Activated effector memory CD4-positive, alpha-beta T cell treated with Interleukin-2 at 50 U/mL for 16 hours (primary cell): ENCODE measurements around the gene SLC25A20.
"Not testable (repeated sequence)": the region's sequence is repeated elsewhere in the genome, so short reads cannot be mapped to it uniquely, and the experiment has no call there.

Experiments used
- DNase-seq: peaks from one replicate; pipeline ENCODE4 v3.0.0-alpha.2; 2020

The SLC25A20 gene

GRCh38 chr3:48845170-48845569 lies 53.5 kb downstream of the SLC25A20 start:
- no peak for DNase-seq

GRCh38 chr3:48837163-48837562 lies 61.5 kb downstream of the SLC25A20 start:
- no peak for DNase-seq

DNA sequence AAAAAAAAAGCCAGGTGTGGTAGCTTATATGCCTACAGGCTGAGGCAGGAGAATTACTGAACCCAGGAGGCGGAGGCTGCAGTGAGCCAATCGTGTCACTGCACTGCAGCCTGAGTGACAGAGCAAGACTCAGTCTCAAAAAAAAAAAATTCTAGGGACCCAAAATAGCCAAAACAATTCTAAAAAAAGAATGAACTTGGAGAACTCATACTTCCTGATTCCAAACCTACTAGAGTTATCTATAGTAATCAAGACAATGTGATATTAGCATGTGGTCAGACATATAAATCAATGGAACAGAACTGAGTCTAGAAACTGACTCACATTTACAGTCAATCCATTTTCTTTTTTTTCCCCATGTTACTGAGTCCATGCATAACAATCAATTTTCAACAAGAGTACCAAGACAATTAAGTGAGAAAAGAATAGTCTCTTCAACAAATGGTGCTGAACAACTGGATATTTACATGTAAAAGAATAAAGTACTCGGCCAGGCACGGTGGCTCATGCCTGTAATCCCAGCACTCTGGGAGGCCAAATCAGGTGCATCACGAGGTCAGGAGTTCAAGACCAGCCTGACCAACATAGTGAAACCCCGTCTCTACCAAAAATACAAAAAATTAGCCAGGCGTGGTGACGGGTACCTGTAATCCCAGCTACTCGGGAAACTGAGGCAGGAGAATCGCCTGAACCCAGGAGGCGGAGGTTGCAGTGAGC lies 62.9 kb downstream of the SLC25A20 start:
- DNase-seq, result no peak

DNA sequence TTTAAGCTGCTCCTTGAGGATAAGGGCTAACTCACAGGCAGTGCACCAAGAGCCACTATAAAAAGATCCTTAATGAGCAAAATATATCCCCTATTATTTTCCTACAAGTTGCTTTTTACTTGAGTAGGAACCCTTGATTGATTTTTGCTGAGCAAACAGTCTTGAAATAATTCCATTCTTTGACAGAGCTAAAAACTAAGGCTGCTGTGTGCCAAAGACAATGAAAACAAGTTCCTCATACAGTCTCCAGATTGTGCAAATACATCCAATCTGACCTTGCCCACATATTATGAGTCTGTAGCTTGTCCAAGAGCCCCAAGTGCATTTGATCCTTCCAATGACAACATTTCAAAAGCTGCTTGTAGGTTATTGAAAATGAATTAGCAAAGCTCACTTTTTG lies 66.0 kb downstream of the SLC25A20 start:
- DNase-seq, result no peak

DNA sequence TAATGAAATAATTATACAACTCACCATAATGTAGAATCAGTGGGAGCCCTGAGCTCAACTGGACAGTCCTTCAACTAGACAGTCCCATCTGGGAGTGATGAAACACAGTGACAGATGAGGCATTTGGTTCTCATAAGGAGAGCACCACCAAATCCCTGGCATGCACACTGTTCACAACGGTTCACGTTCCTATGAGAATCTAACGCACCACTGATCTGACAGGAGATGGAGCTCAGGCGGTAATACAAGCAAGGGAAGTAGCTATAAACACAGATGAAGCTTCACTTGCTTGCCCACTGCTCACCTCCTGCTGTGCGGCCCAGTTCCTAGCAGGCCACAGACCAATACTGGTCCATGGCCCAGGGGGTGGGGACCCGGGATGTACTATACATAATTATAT lies 68.0 kb downstream of the SLC25A20 start:
- DNase-seq, result no peak

- DNase-seq, result not testable (repeated sequence)
These were observed 69.2 kb downstream of the SLC25A20 start for GRCh38 chr3:48829525-48829924.

GRCh38 chr3:48827874-48828273 lies 70.8 kb downstream of the SLC25A20 start:
- DNase-seq, result not testable (repeated sequence)

- no peak for DNase-seq
These were observed 72.2 kb downstream of the SLC25A20 start for GRCh38 chr3:48826451-48826850.

DNA sequence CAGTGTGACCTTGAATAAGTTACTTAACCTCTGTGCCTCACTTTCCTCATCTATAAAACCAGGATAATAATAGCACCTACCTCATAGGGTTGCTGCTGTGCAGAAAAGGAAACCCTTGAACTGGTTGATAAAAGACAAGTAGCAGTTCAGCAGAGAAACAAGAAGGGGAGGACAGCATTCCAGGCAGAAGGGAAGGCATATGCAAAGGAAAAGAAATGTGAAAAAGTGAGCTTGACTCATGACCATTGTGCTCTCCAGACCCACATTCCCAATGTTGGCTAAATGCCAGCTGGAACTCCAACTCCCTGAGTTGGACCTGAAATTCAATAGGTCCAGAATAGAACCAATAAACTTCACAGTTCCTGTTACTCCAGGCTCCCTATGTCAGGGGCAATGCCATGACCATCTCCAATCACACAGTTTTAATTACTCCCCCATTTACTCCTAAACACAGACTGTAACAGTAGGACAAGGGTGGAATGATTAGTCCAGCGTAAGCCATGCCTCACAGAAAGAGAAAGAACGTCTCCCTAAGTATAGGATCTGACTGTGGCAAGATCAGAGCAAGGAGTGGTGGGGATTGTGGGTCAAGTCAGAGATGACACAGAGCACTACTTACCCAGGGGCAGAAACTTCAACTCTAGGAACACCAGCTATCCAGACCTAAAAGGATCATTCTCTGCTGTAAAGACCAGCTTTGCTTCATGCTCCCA lies 77.9 kb downstream of the SLC25A20 start:
- no peak for DNase-seq

- DNase-seq, result no peak
These were observed 79.2 kb downstream of the SLC25A20 start for GRCh38 chr3:48819234-48820221.

DNA sequence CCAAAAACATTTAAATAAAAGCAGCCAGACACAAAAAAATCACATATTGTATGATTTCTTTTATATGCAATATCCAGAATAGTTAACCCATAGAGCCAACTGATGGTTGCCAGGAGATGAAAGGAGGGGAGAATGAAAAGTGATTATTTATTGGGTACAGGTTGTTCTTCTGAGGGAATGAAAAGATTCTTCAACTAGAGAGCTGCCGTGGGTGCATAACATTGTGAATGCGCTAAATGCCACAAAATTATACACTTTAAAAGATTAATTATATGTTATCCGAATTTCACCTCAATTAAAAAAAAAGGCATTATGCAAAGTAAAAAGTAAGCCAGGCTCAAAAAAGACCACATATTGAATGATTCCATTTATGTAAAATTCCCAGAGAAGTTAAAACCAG lies 87.2 kb downstream of the SLC25A20 start:
- no peak for DNase-seq
